ENCODE results near the gene MLF1.

MLF1 gene

GRCh38 chr3:158573714-158574113 lies 2.7 kb downstream of the MLF1 start:
- DNase-seq (ENCODE audit: low read depth, low spot score): no peak

DNA sequence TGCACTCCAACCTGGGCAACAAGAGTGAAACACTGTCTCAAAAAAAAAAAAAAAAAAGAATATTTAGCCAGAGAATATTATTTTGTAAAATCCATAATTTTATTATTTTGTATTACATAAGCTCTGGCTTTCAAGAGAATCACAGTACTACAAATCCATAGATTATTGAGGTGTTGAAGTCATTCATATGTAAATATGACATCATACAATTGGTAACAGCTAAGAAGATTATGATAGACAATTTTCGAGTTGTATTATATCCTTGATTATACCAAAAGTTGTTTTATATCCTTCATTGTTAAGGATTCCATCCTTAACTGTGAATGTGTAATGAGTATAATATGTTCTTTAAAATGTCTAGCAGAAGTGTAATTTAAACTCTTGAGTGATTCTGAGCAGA lies 3.7 kb downstream of the MLF1 start:
- no peak for DNase-seq (ENCODE audit: low read depth, low spot score)

DNA sequence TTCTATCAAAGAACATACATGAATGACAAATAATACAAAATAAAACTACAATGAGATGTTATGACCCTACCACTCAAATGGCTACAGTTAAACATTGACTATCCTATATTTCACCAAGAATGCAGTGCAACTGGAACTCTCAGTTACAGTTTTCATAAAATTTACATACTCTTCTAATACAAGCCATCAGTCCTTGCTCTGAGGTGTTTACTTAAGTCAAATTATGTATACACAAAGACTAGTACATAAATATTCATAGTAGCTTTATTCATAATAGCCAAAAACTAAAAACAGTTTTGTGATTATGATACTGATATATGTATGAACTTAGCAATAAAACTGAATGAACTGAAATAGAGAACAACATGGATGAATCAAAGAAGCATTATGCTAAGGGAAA lies 19.2 kb downstream of the MLF1 start:
- DNase-seq (ENCODE audit: low read depth, low spot score): no peak

DNA sequence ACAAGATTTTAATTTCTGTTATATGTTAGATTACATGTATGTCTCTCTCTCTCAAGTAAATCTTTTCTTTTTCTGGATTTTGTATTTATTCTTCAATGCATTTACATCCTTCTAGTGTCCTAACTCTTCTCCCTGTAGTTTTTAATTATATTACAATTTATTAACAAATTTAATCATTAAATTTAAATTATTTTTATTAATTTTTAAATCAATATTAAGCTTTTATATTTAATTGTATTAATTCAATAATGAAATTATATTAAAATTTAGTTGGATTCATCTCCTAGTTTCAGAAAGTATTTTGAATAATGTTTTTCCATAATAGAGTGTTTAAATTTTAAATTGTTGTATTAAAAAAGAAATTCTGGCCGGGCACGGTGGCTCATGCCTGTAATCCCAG lies 29.8 kb downstream of the MLF1 start:
- no peak for DNase-seq (ENCODE audit: low read depth, low spot score)

DNA sequence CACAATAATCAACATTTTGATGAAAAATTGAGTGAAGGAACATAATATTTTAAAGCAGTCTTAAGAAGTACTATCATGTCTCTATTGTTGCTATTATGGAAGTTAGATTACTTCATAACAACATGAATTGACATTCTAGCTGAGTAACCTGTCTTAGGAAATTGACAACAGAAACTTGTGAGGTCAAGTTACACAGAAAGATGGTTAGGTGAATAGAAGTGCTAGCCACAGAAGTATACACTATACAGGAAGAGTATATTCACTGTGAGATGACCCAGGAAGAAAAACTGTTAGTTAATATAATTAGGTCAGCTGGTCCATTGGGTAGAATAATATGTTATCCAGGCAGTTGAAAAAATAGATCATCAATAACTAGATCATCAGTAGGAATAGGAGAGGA lies 31.2 kb downstream of the MLF1 start:
- no peak for DNase-seq (ENCODE audit: low read depth, low spot score)

- no peak for DNase-seq (ENCODE audit: low read depth, low spot score)
Observed at GRCh38 chr3:158617982-158618875, 47.2 kb downstream of the MLF1 start.

GRCh38 chr3:158625881-158626280 lies 54.9 kb downstream of the MLF1 start:
- DNase-seq (ENCODE audit: low read depth, low spot score): no peak

DNA sequence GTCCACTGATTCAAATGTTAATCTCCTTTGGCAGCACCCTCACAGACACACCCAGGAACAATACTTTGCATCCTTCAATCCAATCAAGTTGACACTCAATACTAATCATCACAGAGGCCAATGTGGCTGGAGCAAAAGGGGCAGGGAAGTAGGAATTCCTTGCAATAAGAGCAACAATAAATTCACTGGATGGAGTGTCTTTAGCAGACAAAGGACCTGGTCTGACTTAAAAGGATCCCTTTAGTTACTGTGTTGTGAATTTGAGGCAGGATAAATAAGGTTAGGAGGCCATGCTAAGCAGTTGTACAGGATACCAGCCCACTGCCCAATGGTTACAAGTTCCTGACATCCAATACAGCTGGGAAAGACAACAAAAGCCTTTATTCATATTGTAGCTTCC lies 61.0 kb downstream of the MLF1 start:
- no peak for DNase-seq (ENCODE audit: low read depth, low spot score)

- no peak for DNase-seq (ENCODE audit: low read depth, low spot score)
Observed at GRCh38 chr3:158640646-158641045, 69.7 kb downstream of the MLF1 start.

- no peak for DNase-seq (ENCODE audit: low read depth, low spot score)
Observed at GRCh38 chr3:158642005-158642404, 71.0 kb downstream of the MLF1 start.

GRCh38 chr3:158642474-158643210 lies 71.6 kb downstream of the MLF1 start:
- DNase-seq (ENCODE audit: low read depth, low spot score): no peak

GRCh38 chr3:158644345-158644908 lies 73.4 kb downstream of the MLF1 start, which contains the start of gene GFM1:
Gene GFM1 (plus strand): TSS chr3:158644527. CDS start chr3:158644635, 108 bp downstream.
- DNase-seq (ENCODE audit: low read depth, low spot score): peak; percentile 89

DNA sequence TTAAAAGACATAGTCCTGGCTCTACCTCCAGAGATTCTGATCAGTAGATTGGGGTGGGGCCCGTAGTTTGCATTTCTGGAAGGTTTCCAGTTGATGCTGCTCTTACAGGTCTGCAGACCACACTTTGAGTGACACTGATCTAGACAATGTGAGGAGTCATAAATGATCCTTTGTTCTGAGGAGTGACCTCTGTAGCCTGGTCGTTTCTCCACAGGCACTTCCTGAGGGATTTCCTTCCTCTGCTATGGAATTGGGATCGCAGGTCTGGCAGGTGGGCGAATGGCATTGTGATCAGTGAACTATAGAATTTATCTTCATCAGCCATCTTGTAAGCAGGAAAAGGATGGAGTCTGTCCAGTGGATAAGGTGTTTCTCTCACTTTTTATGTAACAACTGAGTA lies 78.8 kb downstream of the MLF1 start:
- DNase-seq (ENCODE audit: low read depth, low spot score): no peak

DNA sequence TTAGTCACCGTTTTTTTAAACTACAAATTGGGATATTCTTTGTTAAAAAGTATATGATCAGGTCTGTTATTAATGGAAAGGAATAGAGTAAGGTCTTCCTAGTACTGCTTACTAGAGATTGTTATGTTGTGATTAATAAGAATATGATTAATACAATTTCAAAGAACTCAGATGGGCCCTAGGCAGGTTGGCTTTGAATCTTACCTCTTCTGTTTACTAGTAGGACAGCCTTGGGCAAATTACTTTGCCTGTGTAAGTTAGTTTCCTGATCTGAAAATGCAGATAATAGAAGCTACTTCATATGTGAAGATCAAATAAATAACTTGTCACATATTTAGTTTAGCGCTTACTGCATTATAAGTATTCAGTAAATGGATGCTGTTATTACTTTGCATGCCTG lies 80.2 kb downstream of the MLF1 start:
- DNase-seq (ENCODE audit: low read depth, low spot score): no peak

DNA sequence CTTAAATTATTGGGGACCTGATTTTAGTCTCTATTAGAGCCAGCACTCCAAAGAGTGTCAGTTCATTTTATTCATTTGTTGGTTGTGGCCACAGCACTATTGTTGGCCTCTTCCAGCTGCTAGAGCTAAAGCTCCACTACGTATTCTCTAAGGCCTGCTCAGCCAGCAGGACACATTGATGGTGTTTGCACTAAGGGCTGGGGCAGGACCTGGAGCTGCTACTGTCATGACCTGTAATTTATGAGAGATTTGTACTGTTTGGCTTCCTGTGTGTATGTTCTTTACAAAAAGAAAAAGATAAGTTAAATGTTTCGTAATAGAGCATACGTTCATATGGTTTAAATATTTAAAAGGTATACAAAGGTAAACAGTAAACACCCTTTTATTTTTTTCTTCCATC lies 81.5 kb downstream of the MLF1 start:
- DNase-seq (ENCODE audit: low read depth, low spot score): no peak

Data from smooth muscle cell of the brain vasculature (primary cell).